H1 (cell line): ENCODE results near the gene FMNL2.

ENCODE experiments used
- ATF2 ChIP-seq: IDR thresholded peaks from 2 replicates; pipeline ENCODE4 v1.6.1; 2012; ENCODE audit warnings: low read length, inconsistent platforms
- EP300 ChIP-seq, 2 experiments: IDR thresholded peaks; 1 replicate in 1 of 2; 2 replicates in 1 of 2; pipeline ENCODE4 v1.6.1; 2011 to 2012; ENCODE audit warnings: low read depth in 2 of 2, low read length in 2 of 2, mild to moderate bottlenecking in 2 of 2, borderline replicate concordance in 1 of 2, inconsistent platforms in 1 of 2, moderate library complexity in 1 of 2
- EZH2 ChIP-seq: fragments of 200-600 bp; sonication (generic); IDR thresholded peaks from 2 replicates; pipeline ENCODE4 v1.7.1; 2012; ENCODE audit warnings: low read depth, mild to moderate bottlenecking, moderate library complexity, low read length, inconsistent platforms; ENCODE audit not compliant: severe bottlenecking
- RBBP5 ChIP-seq: IDR thresholded peaks from 2 replicates; pipeline ENCODE4 v1.7.1; 2012; ENCODE audit warnings: low read depth, mild to moderate bottlenecking, inconsistent platforms, low read length, moderate library complexity, borderline replicate concordance

GRCh38 chr2:152529420-152530115 is 194.6 kb downstream of the FMNL2 start:
- TF ChIP-seq EZH2 (no peak), RBBP5 (no peak), EP300 (IDR thresholded peaks at IDR 0.05; ENCODE audit: borderline replicate concordance in 1 of 2, low read depth in 2 of 2, low read length in 2 of 2) (no peak), ATF2 (no peak)
